RWPE2 (cell line): ENCODE results near the gene VAC14.
"Not testable (repeated sequence)": the region's sequence is repeated elsewhere in the genome, so short reads cannot be mapped to it uniquely, and the experiment has no call there.

Experiments
- ATAC-seq: fragments of 200-7000 bp; cut with Tn5 transposase; 3 replicates; pipeline ENCODE4 v1.9.1; 2021; ENCODE audit warnings: low read depth
- DNase-seq: peaks from one replicate; pipeline ENCODE4 v3.0.0-alpha.2; 2020; ENCODE audit warnings: low spot score
- H3K27ac ChIP-seq: fragments of 450-650 bp; 2 replicates; pipeline ENCODE4 v1.5.1; 2017; ENCODE audit warnings: mild to moderate bottlenecking; ENCODE audit not compliant: poor library complexity, severe bottlenecking
- H3K27me3 ChIP-seq: fragments of 250-450 bp; sonication (Bioruptor Pico); 2 replicates; pipeline ENCODE4 v1.5.1; 2021; ENCODE audit warnings: mild to moderate bottlenecking, moderate library complexity; ENCODE audit not compliant: insufficient read depth, poor library complexity, severe bottlenecking
- H3K36me3 ChIP-seq: fragments of 250-450 bp; sonication (Bioruptor Pico); 2 replicates; pipeline ENCODE4 v1.5.1; 2020; ENCODE audit warnings: low read depth, mild to moderate bottlenecking, moderate library complexity
- H3K4me1 ChIP-seq: fragments of 250-450 bp; sonication (Bioruptor Pico); 2 replicates; pipeline ENCODE4 v1.5.1; 2021; ENCODE audit warnings: mild to moderate bottlenecking, moderate library complexity; ENCODE audit not compliant: insufficient read depth, poor library complexity, severe bottlenecking
- H3K4me3 ChIP-seq: fragments of 250-450 bp; sonication (Bioruptor Pico); 2 replicates; pipeline ENCODE4 v1.5.1; 2021; ENCODE audit warnings: mild to moderate bottlenecking, moderate library complexity; ENCODE audit not compliant: severe bottlenecking
- H3K9me3 ChIP-seq: fragments of 250-450 bp; sonication (Bioruptor Pico); 2 replicates; pipeline ENCODE4 v1.5.1; 2021; ENCODE audit warnings: mild to moderate bottlenecking, moderate library complexity; ENCODE audit not compliant: severe bottlenecking
- CTCF ChIP-seq: fragments of 450-650 bp; IDR thresholded peaks from one replicate; pipeline ENCODE4 v1.5.1; 2017; ENCODE audit warnings: mild to moderate bottlenecking, moderate library complexity; ENCODE audit not compliant: poor library complexity, severe bottlenecking

VAC14 gene

GRCh38 chr16:70800781-70801480 lies at the start of gene VAC14:
TSS of gene VAC14 (minus strand) at chr16:70801158. CDS start at chr16:70800900, 258 bp downstream.
- H3K4me1 ChIP-seq, result peaks cover 28% of the 10 kb centered on the region
- TF ChIP-seq CTCF, result no peak
- peaks cover 4% of the 10 kb centered on the region; the same call in 1 of the 2 replicates for H3K36me3 ChIP-seq
- peak within 1 kb of the TSS; percentile 69 for H3K4me3 ChIP-seq
- no peaks in the 10 kb centered on the region for H3K27me3 ChIP-seq
- H3K27ac ChIP-seq, result no peak within 1 kb of the TSS
- peak; percentile 85 for ATAC-seq
- DNase-seq, result peak; percentile 96
- H3K9me3 ChIP-seq, result no peaks in the 10 kb centered on the region

- not testable (repeated sequence) for H3K36me3 ChIP-seq, ATAC-seq, H3K4me1 ChIP-seq, DNase-seq, H3K4me3 ChIP-seq, H3K27me3 ChIP-seq, H3K27ac ChIP-seq, H3K9me3 ChIP-seq
Observed at GRCh38 chr16:70823498-70824118, 22.6 kb upstream of the VAC14 start.

GRCh38 chr16:70822734-70823133 lies 21.8 kb upstream of the VAC14 start:
- not testable (repeated sequence) for H3K27ac ChIP-seq, H3K27me3 ChIP-seq, ATAC-seq, H3K9me3 ChIP-seq, DNase-seq, H3K4me1 ChIP-seq, H3K4me3 ChIP-seq, H3K36me3 ChIP-seq

GRCh38 chr16:70818088-70818487 lies 17.1 kb upstream of the VAC14 start:
- not testable (repeated sequence) for H3K27ac ChIP-seq, ATAC-seq, H3K36me3 ChIP-seq, DNase-seq, H3K4me3 ChIP-seq, H3K9me3 ChIP-seq, H3K27me3 ChIP-seq, H3K4me1 ChIP-seq

- H3K27ac ChIP-seq, result no peak overlapping the region
- ATAC-seq, result no peak
- H3K36me3 ChIP-seq, result no peaks in the 10 kb centered on the region
- H3K27me3 ChIP-seq, result no peaks in the 10 kb centered on the region
- H3K4me1 ChIP-seq, result peaks cover 17% of the 10 kb centered on the region
- H3K4me3 ChIP-seq, result no peak overlapping the region
- TF ChIP-seq CTCF, result no peak
- DNase-seq, result no peak
- H3K9me3 ChIP-seq, result no peaks in the 10 kb centered on the region
Observed at GRCh38 chr16:70809392-70810060, 8.6 kb upstream of the VAC14 start.

- ATAC-seq, result no peak
- no peak for TF ChIP-seq CTCF
- H3K27me3 ChIP-seq, result no peaks in the 10 kb centered on the region
- peaks cover 21% of the 10 kb centered on the region for H3K4me1 ChIP-seq
- DNase-seq, result no peak
- H3K36me3 ChIP-seq, result no peaks in the 10 kb centered on the region
- no peak overlapping the region for H3K4me3 ChIP-seq
- H3K27ac ChIP-seq, result no peak overlapping the region
- H3K9me3 ChIP-seq, result no peaks in the 10 kb centered on the region
Observed at GRCh38 chr16:70808371-70808770, 7.4 kb upstream of the VAC14 start.
